ENCODE results near the gene POLL.
A peak's percentile ranks its signal among the peaks of the same experiment; 100 is the strongest.

Gene POLL

GRCh38 chr10:101624526-101625102 lies 36.6 kb upstream of the POLL start:
- H3K4me3 ChIP-seq (ENCODE audit: low read length): no peak overlapping the region
- no peak for TF ChIP-seq CTCF (IDR thresholded peaks at IDR 0.05; ENCODE audit: insufficient read depth, low read depth, low read length, missing control alignments)
- DNase-seq (ENCODE audit: low read depth): peak; percentile 30

GRCh38 chr10:101623528-101623927 lies 35.5 kb upstream of the POLL start:
- no peak for TF ChIP-seq CTCF (IDR thresholded peaks at IDR 0.05; ENCODE audit: insufficient read depth, low read depth, low read length, missing control alignments)
- no peak for DNase-seq (ENCODE audit: low read depth)
- H3K4me3 ChIP-seq (ENCODE audit: low read length): no peak overlapping the region

GRCh38 chr10:101619983-101620382 lies 31.9 kb upstream of the POLL start:
- TF ChIP-seq CTCF (IDR thresholded peaks at IDR 0.05; ENCODE audit: insufficient read depth, low read depth, low read length, missing control alignments): no peak
- no peak for DNase-seq (ENCODE audit: low read depth)
- no peak overlapping the region for H3K4me3 ChIP-seq (ENCODE audit: low read length)

GRCh38 chr10:101618871-101619270 lies 30.8 kb upstream of the POLL start:
- H3K4me3 ChIP-seq (ENCODE audit: low read length): no peak overlapping the region
- no peak for TF ChIP-seq CTCF (IDR thresholded peaks at IDR 0.05; ENCODE audit: insufficient read depth, low read depth, low read length, missing control alignments)
- no peak for DNase-seq (ENCODE audit: low read depth)

GRCh38 chr10:101617824-101618568 lies 29.9 kb upstream of the POLL start:
- DNase-seq (ENCODE audit: low read depth): no peak
- no peak for TF ChIP-seq CTCF (IDR thresholded peaks at IDR 0.05; ENCODE audit: insufficient read depth, low read depth, low read length, missing control alignments)
- no peak overlapping the region for H3K4me3 ChIP-seq (ENCODE audit: low read length)

GRCh38 chr10:101617102-101617823 lies 29.2 kb upstream of the POLL start:
- DNase-seq (ENCODE audit: low read depth): no peak
- no peak for TF ChIP-seq CTCF (IDR thresholded peaks at IDR 0.05; ENCODE audit: insufficient read depth, low read depth, low read length, missing control alignments)
- no peak overlapping the region for H3K4me3 ChIP-seq (ENCODE audit: low read length)

Measured in epithelial cell of esophagus (primary cell).